ENCODE measurements around the gene LDLRAD4.

Gene LDLRAD4

GRCh38 chr18:13399511-13399910, 181.0 kb downstream of the LDLRAD4 start:
- Histone ChIP-seq H3K4me3 (no peak overlapping the region), H3K27me3 (no peaks in the 10 kb centered on the region), H3K36me3 (peaks cover 0 to 14% (median 0%) of the 10 kb centered on the region in 3 donors), H3K9me3 (no peaks in the 10 kb centered on the region), H3K4me1 (peaks cover 0 to 4% (median 0%) of the 10 kb centered on the region in 4 donors), H3K27ac (no peak overlapping the region)
- DNase-seq: no peak
- TF ChIP-seq, protein P1, sequence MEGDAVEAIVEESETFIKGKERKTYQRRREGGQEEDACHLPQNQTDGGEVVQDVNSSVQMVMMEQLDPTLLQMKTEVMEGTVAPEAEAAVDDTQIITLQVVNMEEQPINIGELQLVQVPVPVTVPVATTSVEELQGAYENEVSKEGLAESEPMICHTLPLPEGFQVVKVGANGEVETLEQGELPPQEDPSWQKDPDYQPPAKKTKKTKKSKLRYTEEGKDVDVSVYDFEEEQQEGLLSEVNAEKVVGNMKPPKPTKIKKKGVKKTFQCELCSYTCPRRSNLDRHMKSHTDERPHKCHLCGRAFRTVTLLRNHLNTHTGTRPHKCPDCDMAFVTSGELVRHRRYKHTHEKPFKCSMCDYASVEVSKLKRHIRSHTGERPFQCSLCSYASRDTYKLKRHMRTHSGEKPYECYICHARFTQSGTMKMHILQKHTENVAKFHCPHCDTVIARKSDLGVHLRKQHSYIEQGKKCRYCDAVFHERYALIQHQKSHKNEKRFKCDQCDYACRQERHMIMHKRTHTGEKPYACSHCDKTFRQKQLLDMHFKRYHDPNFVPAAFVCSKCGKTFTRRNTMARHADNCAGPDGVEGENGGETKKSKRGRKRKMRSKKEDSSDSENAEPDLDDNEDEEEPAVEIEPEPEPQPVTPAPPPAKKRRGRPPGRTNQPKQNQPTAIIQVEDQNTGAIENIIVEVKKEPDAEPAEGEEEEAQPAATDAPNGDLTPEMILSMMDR (IDR thresholded peaks at IDR 0.05): no peak
- intact Hi-C loops (cut with DNase I; ENCODE audit: low total_unique reads): no loop called here

DNA sequence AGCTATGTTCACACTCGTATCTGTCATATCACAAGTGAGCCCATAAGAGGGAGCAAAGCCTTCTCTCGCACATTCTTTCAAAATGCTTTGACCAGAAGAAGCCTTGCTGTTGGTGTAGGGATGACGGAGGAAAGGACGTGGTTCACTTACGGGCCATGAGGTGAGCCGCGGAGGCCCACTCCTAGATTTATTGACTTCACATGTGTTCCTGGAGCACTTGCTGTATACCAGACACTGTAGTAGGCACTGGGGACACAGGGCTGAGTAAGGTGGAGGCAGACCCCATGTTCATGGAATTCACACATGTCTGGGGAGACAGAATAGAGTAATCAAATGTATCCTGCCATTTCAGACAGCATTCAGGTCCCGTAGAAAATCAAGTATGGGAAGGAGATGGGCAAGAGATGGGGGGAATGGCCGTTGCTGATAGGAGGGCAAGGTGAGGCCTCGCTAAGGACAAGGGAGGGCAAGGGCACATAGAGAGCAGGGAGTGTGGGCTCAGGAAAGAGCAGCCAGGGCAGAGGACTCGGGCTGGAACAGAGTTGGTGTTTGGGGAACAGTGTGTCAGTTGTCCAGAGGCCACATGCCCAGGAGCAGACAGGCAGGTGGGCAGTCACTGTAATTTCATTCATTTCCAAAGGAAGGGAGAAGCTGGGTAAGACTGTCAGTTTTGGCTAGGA, 182.2 kb downstream of the LDLRAD4 start:
- TF ChIP-seq, protein P1 (IDR thresholded peaks at IDR 0.05): no peak
- Histone ChIP-seq H3K4me3 (no peak overlapping the region), H3K27ac (no peak overlapping the region), H3K9me3 (no peaks in the 10 kb centered on the region), H3K4me1 (no peaks in the 10 kb centered on the region), H3K36me3 (peaks cover 0 to 14% (median 0%) of the 10 kb centered on the region in 3 donors), H3K27me3 (no peaks in the 10 kb centered on the region)
- intact Hi-C loops (cut with DNase I; ENCODE audit: low total_unique reads): no loop called here
- DNase-seq: no peak

DNA sequence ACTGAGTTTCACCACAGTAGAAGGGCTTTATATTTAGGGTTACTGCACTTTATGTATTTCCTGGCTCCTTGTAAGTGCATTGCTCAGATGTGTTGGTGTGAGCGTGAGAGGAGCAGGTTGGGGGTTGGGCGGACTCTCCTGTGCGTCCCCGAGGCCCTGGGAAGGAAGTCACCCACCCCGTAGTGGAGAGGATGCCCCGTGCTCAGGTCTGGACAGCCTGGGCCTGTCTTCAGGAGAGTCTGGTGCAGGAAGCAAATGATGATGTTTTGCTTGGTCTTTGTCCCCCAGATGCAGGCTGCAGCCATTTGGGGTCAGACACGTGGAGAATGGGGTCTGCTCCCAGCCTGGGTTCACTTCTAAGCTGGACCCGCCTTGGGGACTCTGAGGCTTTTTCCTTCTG, 182.8 kb downstream of the LDLRAD4 start:
- Histone ChIP-seq H3K36me3 (peaks cover 0 to 17% (median 0%) of the 10 kb centered on the region in 3 donors), H3K9me3 (no peaks in the 10 kb centered on the region), H3K4me3 (no peak overlapping the region), H3K27me3 (no peaks in the 10 kb centered on the region), H3K27ac (no peak overlapping the region), H3K4me1 (no peaks in the 10 kb centered on the region)
- TF ChIP-seq, protein P1 (IDR thresholded peaks at IDR 0.05): no peak
- intact Hi-C loops (cut with DNase I; ENCODE audit: low total_unique reads): no loop called here
- no peak for DNase-seq

DNA sequence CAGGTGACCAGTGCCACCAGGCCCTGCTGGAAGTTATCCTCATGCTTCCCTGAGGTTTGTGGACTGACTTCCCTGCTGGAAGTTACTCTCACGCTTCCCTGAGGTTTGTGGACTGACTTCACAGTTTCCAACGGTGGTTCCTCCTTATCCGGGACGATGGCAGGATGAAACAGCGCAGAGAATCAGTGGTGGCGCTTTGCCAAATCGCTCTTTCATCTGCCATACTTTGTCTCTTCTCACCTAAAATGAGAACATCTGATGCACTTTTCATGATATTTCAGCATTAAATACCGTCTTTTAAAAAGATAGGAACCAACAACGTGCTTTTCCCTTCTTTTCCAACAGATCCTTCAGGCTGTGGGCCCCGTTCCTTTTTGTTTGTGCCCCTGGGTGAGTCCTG, 183.3 kb downstream of the LDLRAD4 start:
- Histone ChIP-seq H3K9me3 (no peaks in the 10 kb centered on the region), H3K27me3 (no peaks in the 10 kb centered on the region), H3K4me3 (no peak overlapping the region), H3K36me3 (peaks cover 0 to 19% (median 0%) of the 10 kb centered on the region in 3 donors), H3K4me1 (no peaks in the 10 kb centered on the region), H3K27ac (no peak overlapping the region)
- intact Hi-C loops (cut with DNase I; ENCODE audit: low total_unique reads): no loop called here
- no peak for DNase-seq
- TF ChIP-seq, protein P1 (IDR thresholded peaks at IDR 0.05): no peak

GRCh38 chr18:13403786-13404549, 185.4 kb downstream of the LDLRAD4 start:
- Histone ChIP-seq H3K9me3 (no peaks in the 10 kb centered on the region), H3K27me3 (no peaks in the 10 kb centered on the region), H3K4me3 (no peak overlapping the region), H3K36me3 (peaks cover 0 to 19% (median 0%) of the 10 kb centered on the region in 3 donors), H3K4me1 (no peaks in the 10 kb centered on the region), H3K27ac (no peak overlapping the region)
- TF ChIP-seq, protein P1 (IDR thresholded peaks at IDR 0.05): no peak
- no peak for DNase-seq
- intact Hi-C loops (cut with DNase I; ENCODE audit: low total_unique reads): no loop called here

Measured in tibial artery (tissue), 4 donors.